K562 (cell line): ENCODE data around the gene TLR1. TPM values are rescaled to one million over a fixed set of nuclear protein-coding genes. Genes with fewer than 3 reads are reported as not detected.

Experiments
- ATAC-seq: fragments of 200-7000 bp; cut with Tn5 transposase; 3 replicates; pipeline ENCODE4 v1.9.1; 2020; ENCODE audit warnings: moderate library complexity
- BruUV-seq: library from RNA; stranded (reverse); fragments of 400-500 nt; replicated peaks from 2 replicates; lab custom pipeline; 2021; lab: Mats Ljungman, UMichigan
- CTCF ChIA-PET: fragments of 300-600 bp; formaldehyde crosslinking; extraction: SDS; loops from one replicate; lab custom pipeline; 2021; ENCODE audit warnings: low intra/inter-chr PET ratio; lab: Yijun Ruan, JAX
- POLR2A ChIA-PET: fragments of 300-600, 350-650 bp; sonication (Branson Sonifier 250); formaldehyde crosslinking; extraction: SDS; loops from one replicate; lab custom pipeline; 2021; ENCODE audit warnings: antibody characterized with exemption, inconsistent platforms; lab: Yijun Ruan, JAX
- DNase-seq, 4 experiments: peaks; one replicate each; pipeline versions ENCODE4 v3.0.0 to v3.0.0-alpha.2; 2011 to 2018; ENCODE audit warnings: low spot score in 3 of 4, mixed read lengths in 3 of 4; ENCODE audit errors: extremely low read depth in 1 of 4
- FAIRE-seq: peaks from 2 replicates; lab custom pipeline; 2011; peaks lifted over from hg19 to GRCh38; lab: Jason Lieb, UNC
- H2AFZ ChIP-seq: 2 replicates; pipeline ENCODE4 v1.6.0; 2011; ENCODE audit warnings: low read depth, low read length, control low read depth, inconsistent platforms
- H3K27ac ChIP-seq: fragments of 200-600 bp; 3 replicates; pipeline ENCODE4 v1.8.0; 2011; ENCODE audit warnings: low read depth, mild to moderate bottlenecking, control low read depth, inconsistent platforms, low read length, moderate library complexity, mixed read lengths; ENCODE audit errors: extremely low read depth
- H3K27me3 ChIP-seq, 2 experiments: fragments of 300-600 bp in 1 of 2; 2 replicates in 1 of 2; 3 replicates in 1 of 2; pipeline versions ENCODE4 v1.6.0 to v1.8.0; 2011; ENCODE audit warnings: inconsistent platforms in 2 of 2, low read length in 2 of 2, mild to moderate bottlenecking in 1 of 2, mixed read lengths in 1 of 2, moderate library complexity in 1 of 2; ENCODE audit not compliant: control insufficient read depth in 2 of 2, insufficient read depth in 2 of 2
- H3K36me3 ChIP-seq: fragments of 300-600 bp; 3 replicates; pipeline ENCODE4 v1.8.0; 2011; ENCODE audit warnings: mild to moderate bottlenecking, low read length, inconsistent platforms; ENCODE audit not compliant: control insufficient read depth, insufficient read depth
- H3K4me1 ChIP-seq, 2 experiments: fragments of 200-600 bp in 1 of 2; replicated peaks in 1 of 2; 2 replicates in 1 of 2; 3 replicates in 1 of 2; pipeline versions ENCODE4 v1.5.1 to v1.8.0; 2011; ENCODE audit warnings: inconsistent platforms in 2 of 2, low read length in 2 of 2, mild to moderate bottlenecking in 1 of 2, mixed read lengths in 1 of 2, moderate library complexity in 1 of 2; ENCODE audit not compliant: control insufficient read depth in 2 of 2, insufficient read depth in 2 of 2
- H3K4me2 ChIP-seq: 2 replicates; pipeline ENCODE4 v1.6.1; 2011; ENCODE audit warnings: low read length, control low read depth, inconsistent platforms, mixed read lengths; ENCODE audit not compliant: insufficient read depth
- H3K4me3 ChIP-seq: fragments of 200-600 bp; sonication (generic), shearing (Covaris generic); 2 replicates; pipeline ENCODE4 v1.5.1; 2016; ENCODE audit warnings: control low read depth, inconsistent platforms
- H3K79me2 ChIP-seq: fragments of 200-600 bp; 3 replicates; pipeline ENCODE4 v1.8.0; 2011; ENCODE audit warnings: low read length, inconsistent platforms; ENCODE audit not compliant: control insufficient read depth, insufficient read depth
- H3K9ac ChIP-seq, 2 experiments: 2 replicates each; pipeline versions ENCODE4 v1.6.0 to v1.6.1; 2011; ENCODE audit warnings: low read depth in 2 of 2, low read length in 2 of 2, control low read depth in 1 of 2, inconsistent platforms in 1 of 2, mild to moderate bottlenecking in 1 of 2, mixed read lengths in 1 of 2; ENCODE audit not compliant: insufficient read depth in 1 of 2
- H3K9me1 ChIP-seq: one replicate; pipeline ENCODE4 v1.6.0; 2011; ENCODE audit warnings: inconsistent platforms, mild to moderate bottlenecking, low read length, moderate library complexity; ENCODE audit not compliant: control insufficient read depth, insufficient read depth
- H3K9me3 ChIP-seq: replicated peaks from 2 replicates; pipeline ENCODE4 v1.5.1; 2011; ENCODE audit warnings: low read depth, low read length, inconsistent platforms; ENCODE audit not compliant: control insufficient read depth, insufficient read depth
- H4K20me1 ChIP-seq: replicated peaks from 2 replicates; pipeline ENCODE4 v1.6.1; 2011; ENCODE audit warnings: low read length, inconsistent platforms, mixed read lengths; ENCODE audit not compliant: control insufficient read depth, insufficient read depth
- ETV5 ChIP-seq: sonication (generic); formaldehyde crosslinking; IDR thresholded peaks from 2 replicates; pipeline ENCODE4 v1.4.0; 2020; ENCODE audit warnings: low read depth, mild to moderate bottlenecking, missing genetic modification reagents
- MAZ ChIP-seq, 2 experiments: fragments of 450-650 bp in 1 of 2; sonication (generic) in 1 of 2; formaldehyde crosslinking; IDR thresholded peaks in 1 of 2; conservative IDR thresholded peaks in 1 of 2; 2 replicates each; pipeline versions ENCODE4 v1.4.0 to v1.5.0; 2020; ENCODE audit warnings: mild to moderate bottlenecking in 1 of 2, missing genetic modification reagents in 1 of 2
- POLR2AphosphoS2 ChIP-seq: IDR thresholded peaks from 2 replicates; pipeline ENCODE4 v1.6.1; 2012; ENCODE audit warnings: low read length, improper control_type of control experiment
- ZNF23 ChIP-seq: fragments of 250-450 bp; sonication (Bioruptor Pico); IDR thresholded peaks from 2 replicates; pipeline ENCODE4 v1.4.0; 2020; ENCODE audit warnings: mild to moderate bottlenecking
- ZNF311 ChIP-seq: fragments of 250-450 bp; sonication (Bioruptor Pico); IDR thresholded peaks from 2 replicates; pipeline ENCODE4 v1.4.0; 2020; ENCODE audit warnings: mild to moderate bottlenecking, moderate library complexity
- WGBS: fragments of 100-300 bp; shearing (Covaris generic); methylation state at CpG from one replicate; pipeline ENCODE4 v1.1.6; 2016; ENCODE audit warnings: low coverage, mixed read lengths; ENCODE audit not compliant: insufficient coverage; ENCODE audit errors: missing lambda C conversion rate; 5-methylcytosine and 5-hydroxymethylcytosine counted together
- in situ Hi-C: fragments of 300-500 bp; cut with MboI; formaldehyde crosslinking; loops from 4 replicates; pipeline ENCODE4 v1.15.0; 2018; ENCODE audit warnings: inconsistent platforms, mixed read lengths
- intact Hi-C: fragments of 100-400 bp; cut with micrococcal nuclease; formaldehyde crosslinking; loops from 2 replicates; pipeline ENCODE4 v1.14.2; 2022
- polyA plus RNA-seq, 8 experiments: library from polyadenylated mRNA; depleted of rRNA in 4 of 8; stranded (reverse) in 5 of 8; unstranded in 3 of 8; fragments of >200 nt; fragmentation: Nextera tagmentation in 2 of 8; fragmentation: Illumina TruSeq in 1 of 8; extraction: Ambion mirVana in 2 of 8; extraction: Trizol in 1 of 8; gene quantifications; 2 replicates each; pipeline versions ENCODE4 v1.2.1 to v1.2.3, GENCODE V29; 2011 to 2014; ENCODE audit warnings: inconsistent platforms in 1 of 8, missing spikeins in 1 of 8
- total RNA-seq, 7 experiments: library from RNA; depleted of rRNA in 6 of 7; stranded (reverse); fragments of >200 nt in 6 of 7; fragmentation: Illumina TruSeq in 2 of 7; extraction: Trizol in 2 of 7; gene quantifications; 2 replicates each; pipeline versions ENCODE4 v1.2.1 to v1.2.3, GENCODE V29; 2011 to 2021; ENCODE audit warnings: low replicate concordance in 1 of 7

The TLR1 gene
- total and polyA plus RNA-seq, 9 of the 15 experiments (the other 6 are each of a cell fraction or from before 2014, with no cell fraction given) = 0.11 to 0.49 (median 0.29) TPM

DNA sequence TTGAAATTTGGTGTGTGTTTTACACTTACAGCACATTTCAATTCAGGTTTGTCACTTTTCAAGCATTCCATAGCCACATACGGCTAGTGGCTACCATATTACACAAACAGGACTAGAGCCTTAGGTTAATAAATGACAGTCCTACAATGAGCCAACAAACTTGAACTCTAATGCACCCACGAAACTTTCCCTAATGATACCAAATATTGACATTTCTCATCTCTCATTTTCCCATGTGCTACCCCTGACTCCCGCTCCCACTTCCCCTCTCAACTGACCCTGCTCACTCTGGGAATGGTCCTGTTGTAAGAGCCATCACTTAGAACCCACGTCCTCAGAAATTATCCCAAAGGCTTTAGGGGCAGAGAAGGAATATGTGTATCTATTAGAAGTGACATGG is 16.9 kb downstream of the TLR1 start:
- no peak for TF ChIP-seq ETV5
- no peak for TF ChIP-seq POLR2AphosphoS2
- no peak for TF ChIP-seq ZNF23

DNA sequence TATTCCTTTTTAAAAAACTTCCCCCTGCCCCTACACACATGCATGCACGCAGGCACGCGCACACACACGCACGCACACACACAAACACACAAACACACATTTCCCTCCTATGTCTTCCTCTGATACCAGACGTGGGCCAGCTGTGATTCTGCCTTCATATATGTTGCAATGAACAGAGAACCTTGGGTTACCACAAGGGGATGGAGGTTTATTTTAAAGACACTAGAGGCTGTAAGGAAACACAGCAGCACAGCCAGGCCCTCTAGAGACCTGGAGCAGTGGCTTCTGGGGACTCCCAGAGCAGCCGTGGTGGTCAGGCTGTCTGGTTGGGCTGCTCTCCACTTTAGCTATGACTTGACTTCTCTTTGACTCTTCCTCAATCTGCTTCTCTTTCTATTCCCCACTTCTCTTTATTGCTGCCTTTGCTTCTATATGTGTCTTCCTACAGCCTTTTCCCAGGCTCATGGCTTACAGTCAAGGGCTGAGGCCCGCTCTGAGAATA is 18.6 kb downstream of the TLR1 start:
- ATAC-seq (peak; percentile 61), FAIRE-seq (no peak), DNase-seq (no peak)
- no peak overlapping the region for H3K9ac ChIP-seq
- H2AFZ ChIP-seq = 0 out of 2 replicates have a peak overlapping the region, but pooled peaks have one; percentile 9
- intact Hi-C loops (no loop called here), in situ Hi-C loops (no loop called here)
- no peaks in the 10 kb centered on the region for H3K9me3 ChIP-seq
- H3K4me1 ChIP-seq = no peaks in the 10 kb centered on the region
- CTCF ChIA-PET = interaction anchor here (0.6 kb wide), 1 partner anchor 76 kb away, joined by 3 read pairs; no protein-coding TSS in a partner anchor
- no peak overlapping the region for H3K4me3 ChIP-seq
- WGBS = 17% methylated on average over 8 of the region's 8 CpGs
- H4K20me1 ChIP-seq = no peaks in the 10 kb centered on the region
- POLR2A ChIA-PET = interaction anchor here (1.3 kb wide), 1 partner anchor 11 kb away, joined by 4 read pairs; no protein-coding TSS in a partner anchor
- no peaks in the 10 kb centered on the region for H3K9me1 ChIP-seq
- BruUV-seq = no TSS peak
- no peak for TF ChIP-seq ZNF311
- no peak for TF ChIP-seq MAZ (CRISPR knock-in tag; conservative IDR thresholded peaks at IDR 0.05 in 1 of 2, IDR thresholded peaks at IDR 0.05 in 1 of 2)
- no peak overlapping the region for H3K27ac ChIP-seq
- H3K4me2 ChIP-seq = no peak overlapping the region
- H3K36me3 ChIP-seq = no peaks in the 10 kb centered on the region
- H3K27me3 ChIP-seq = peaks cover 2 to 9% of the 10 kb centered on the region in 2 experiments; a peak in 4 of 5 replicates
- H3K79me2 ChIP-seq = no peaks in the 10 kb centered on the region

More for the DNA sequence above, 16.9 kb downstream of the TLR1 start:
- CTCF ChIA-PET = no interaction called here
- H3K27me3 ChIP-seq = peaks cover 3 to 5% of the 10 kb centered on the region in 2 experiments; a peak in 4 of 5 replicates
- no peaks in the 10 kb centered on the region for H4K20me1 ChIP-seq
- no peaks in the 10 kb centered on the region for H3K4me1 ChIP-seq
- WGBS = 9% methylated on average over 4 of the region's 4 CpGs
- H3K4me2 ChIP-seq = no peak overlapping the region
- ATAC-seq = no peak
- H3K9me3 ChIP-seq = no peaks in the 10 kb centered on the region
- FAIRE-seq = no peak
- POLR2A ChIA-PET = no interaction called here
- H3K27ac ChIP-seq = no peak overlapping the region
- BruUV-seq = no TSS peak
- in situ Hi-C loops = no loop called here
- no peaks in the 10 kb centered on the region for H3K36me3 ChIP-seq
- no peak overlapping the region for H3K4me3 ChIP-seq
- H3K79me2 ChIP-seq = no peaks in the 10 kb centered on the region
- H3K9ac ChIP-seq = no peak overlapping the region
- no peak for DNase-seq
- intact Hi-C loops = no loop called here
- H3K9me1 ChIP-seq = no peaks in the 10 kb centered on the region
- H2AFZ ChIP-seq = no peak overlapping the region
